22Rv1 (cell line): ENCODE results near the gene SIRT5.

Source experiments
- ZFX ChIP-seq: fragments of 450-650 bp; IDR thresholded peaks from 2 replicates; pipeline ENCODE4 v1.6.1; 2017; ENCODE audit warnings: antibody characterized with exemption, borderline replicate concordance
- TF ChIP-seq, protein P1 (sequence below): fragments of 450-650 bp; IDR thresholded peaks from 2 replicates; pipeline ENCODE4 v1.5.1; 2017; ENCODE audit warnings: mild to moderate bottlenecking

DNA sequence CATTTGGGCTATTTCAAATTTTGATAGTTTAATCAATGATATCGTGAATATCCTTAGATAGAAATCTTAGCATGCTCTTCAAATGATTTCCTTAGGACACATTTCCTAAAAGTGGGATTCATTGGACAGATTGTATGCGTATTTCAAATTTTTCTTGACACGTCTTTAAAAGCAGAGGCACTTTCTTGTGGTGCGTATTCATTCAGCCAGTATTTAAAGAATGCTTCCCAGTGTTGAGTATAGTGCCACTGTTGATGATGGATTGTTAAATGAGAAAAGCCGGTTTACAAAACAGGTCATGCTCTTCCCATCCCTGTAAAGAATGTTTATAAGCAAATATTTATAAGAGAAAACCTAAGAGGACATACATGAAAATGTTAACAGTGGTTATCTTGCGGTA is 25.6 kb downstream of the SIRT5 start:
- TF ChIP-seq, protein P1, sequence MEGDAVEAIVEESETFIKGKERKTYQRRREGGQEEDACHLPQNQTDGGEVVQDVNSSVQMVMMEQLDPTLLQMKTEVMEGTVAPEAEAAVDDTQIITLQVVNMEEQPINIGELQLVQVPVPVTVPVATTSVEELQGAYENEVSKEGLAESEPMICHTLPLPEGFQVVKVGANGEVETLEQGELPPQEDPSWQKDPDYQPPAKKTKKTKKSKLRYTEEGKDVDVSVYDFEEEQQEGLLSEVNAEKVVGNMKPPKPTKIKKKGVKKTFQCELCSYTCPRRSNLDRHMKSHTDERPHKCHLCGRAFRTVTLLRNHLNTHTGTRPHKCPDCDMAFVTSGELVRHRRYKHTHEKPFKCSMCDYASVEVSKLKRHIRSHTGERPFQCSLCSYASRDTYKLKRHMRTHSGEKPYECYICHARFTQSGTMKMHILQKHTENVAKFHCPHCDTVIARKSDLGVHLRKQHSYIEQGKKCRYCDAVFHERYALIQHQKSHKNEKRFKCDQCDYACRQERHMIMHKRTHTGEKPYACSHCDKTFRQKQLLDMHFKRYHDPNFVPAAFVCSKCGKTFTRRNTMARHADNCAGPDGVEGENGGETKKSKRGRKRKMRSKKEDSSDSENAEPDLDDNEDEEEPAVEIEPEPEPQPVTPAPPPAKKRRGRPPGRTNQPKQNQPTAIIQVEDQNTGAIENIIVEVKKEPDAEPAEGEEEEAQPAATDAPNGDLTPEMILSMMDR, result no peak
- no peak for TF ChIP-seq ZFX
